Upper lobe of left lung (tissue), 6 donors: Measurements from ENCODE around the gene UNC13C. TPM values are rescaled to one million over a fixed set of nuclear protein-coding genes. Genes with fewer than 3 reads are reported as not detected.
A peak's percentile ranks its signal among the peaks of the same experiment; 100 is the strongest.

Source experiments
- ATAC-seq, 2 donors: fragments of 200-7000 bp; cut with Tn5 transposase; one replicate each; pipeline ENCODE4 v1.9.1; 2022; ENCODE audit warnings: mild to moderate bottlenecking in 2 of 2, moderate library complexity in 2 of 2; ENCODE audit not compliant: low FRiP score in 2 of 2
- DNase-seq, 2 donors: peaks; one replicate each; pipeline ENCODE4 v3.0.0-alpha.2; 2019 to 2020
- H3K27ac ChIP-seq, 4 donors: fragments of 200-600 bp; sonication (generic); one replicate each; pipeline ENCODE4 v1.5.1; 2016 to 2019
- H3K27me3 ChIP-seq, 4 donors: fragments of 200-600 bp; sonication (generic); one replicate each; pipeline ENCODE4 v1.5.1; 2017 to 2019
- H3K36me3 ChIP-seq, 4 donors: fragments of 200-600 bp; sonication (generic); one replicate each; pipeline ENCODE4 v1.5.1; 2016 to 2019
- H3K4me1 ChIP-seq, 4 donors: fragments of 200-600 bp; sonication (generic); one replicate each; pipeline ENCODE4 v1.5.1; 2018 to 2019
- H3K4me3 ChIP-seq, 4 donors: fragments of 200-600 bp; sonication (generic); one replicate each; pipeline ENCODE4 v1.5.1; 2017 to 2019; ENCODE audit warnings: mild to moderate bottlenecking in 2 of 4, moderate library complexity in 1 of 4
- H3K9me3 ChIP-seq, 4 donors: fragments of 200-600 bp; sonication (generic); one replicate each; pipeline ENCODE4 v1.5.1; 2018 to 2019
- CTCF ChIP-seq, 6 experiments: fragments of 450-650 bp in 4 of 6; fragments of 200-600 bp in 2 of 6; sonication (generic) in 2 of 6; IDR thresholded peaks; one replicate each; pipeline ENCODE4 v1.5.1; 2016 to 2019; ENCODE audit warnings: antibody characterized with exemption in 6 of 6
- EP300 ChIP-seq, 4 donors: sonication (generic); formaldehyde crosslinking; IDR thresholded peaks; one replicate each; pipeline ENCODE4 v1.5.1; 2017; ENCODE audit warnings: antibody characterized with exemption in 4 of 4, control low read depth in 2 of 4
- POLR2A ChIP-seq, 4 donors: fragments of 450-650 bp; IDR thresholded peaks; one replicate each; pipeline ENCODE4 v1.5.1; 2016 to 2017; ENCODE audit warnings: antibody characterized with exemption in 4 of 4, mild to moderate bottlenecking in 2 of 4
- POLR2AphosphoS5 ChIP-seq, 2 donors: sonication (generic); formaldehyde crosslinking; IDR thresholded peaks; one replicate each; pipeline ENCODE4 v1.5.1; 2017; ENCODE audit warnings: antibody characterized with exemption in 2 of 2
- WGBS, 2 donors: methylation state at CpG; one replicate each; pipeline ENCODE4 v1.1.5; 2017 to 2018; 5-methylcytosine and 5-hydroxymethylcytosine counted together
- total RNA-seq, 6 donors: library from RNA; depleted of rRNA in 4 of 6; stranded (reverse); fragments of >200 nt in 4 of 6; gene quantifications; one replicate each; pipeline versions ENCODE4 v1.1.0 to v1.2.1, GENCODE V29; 2016 to 2021
- donor health status: DM: no; HTN: no; CAD: no; lungs with moderate emphysema.
- donor health status: DM: no; HTN: yes; CAD: no; lungs with severe emphysema.

Gene UNC13C
- total RNA-seq, 6 donors from 2014 or later, result 0.07 to 1.0 (median 0.34) TPM

GRCh38 chr15:54504695-54505094, 526.5 kb downstream of the UNC13C start:
- no peak for ATAC-seq
- Histone ChIP-seq H3K4me1 (no peaks in the 10 kb centered on the region), H3K27ac (no peak overlapping the region), H3K9me3 (no peaks in the 10 kb centered on the region), H3K4me3 (no peak overlapping the region), H3K36me3 (no peaks in the 10 kb centered on the region), H3K27me3 (no peaks in the 10 kb centered on the region)
- no peak for DNase-seq
- TF ChIP-seq EP300 (IDR thresholded peaks at IDR 0.05) (no peak), POLR2A (IDR thresholded peaks at IDR 0.05) (no peak), CTCF (IDR thresholded peaks at IDR 0.05) (no peak), POLR2AphosphoS5 (IDR thresholded peaks at IDR 0.05) (no peak)
- WGBS, 2 donors, result 85 to 93% methylated on average over 1 of the region's 1 CpG

- Histone ChIP-seq H3K27ac (no peak overlapping the region), H3K9me3 (no peaks in the 10 kb centered on the region), H3K36me3 (no peaks in the 10 kb centered on the region), H3K27me3 (no peaks in the 10 kb centered on the region), H3K4me1 (no peaks in the 10 kb centered on the region), H3K4me3 (no peak overlapping the region)
- TF ChIP-seq EP300 (IDR thresholded peaks at IDR 0.05) (peak in 2 of 4 donors; percentile 9 to 76), POLR2A (IDR thresholded peaks at IDR 0.05) (no peak)
- DNase-seq (peak in 1 of 2 donors; percentile 21), ATAC-seq (no peak)
These were observed 528.8 kb downstream of the UNC13C start for GRCh38 chr15:54506977-54507524.

- Histone ChIP-seq H3K4me3 (no peak overlapping the region), H3K27ac (no peak overlapping the region), H3K4me1 (no peaks in the 10 kb centered on the region), H3K36me3 (no peaks in the 10 kb centered on the region), H3K27me3 (no peaks in the 10 kb centered on the region), H3K9me3 (no peaks in the 10 kb centered on the region)
- 78% methylated on average over 2 of the region's 2 CpGs for WGBS, 2 donors
- no peak for DNase-seq
- no peak for TF ChIP-seq CTCF (IDR thresholded peaks at IDR 0.05)
- TF ChIP-seq POLR2A (IDR thresholded peaks at IDR 0.05), result no peak
- ATAC-seq, result no peak
These were observed 536.4 kb downstream of the UNC13C start for GRCh38 chr15:54514601-54515000.

GRCh38 chr15:54515664-54516582, 537.7 kb downstream of the UNC13C start:
- TF ChIP-seq POLR2A (IDR thresholded peaks at IDR 0.05) (no peak), CTCF (IDR thresholded peaks at IDR 0.05) (no peak), POLR2AphosphoS5 (IDR thresholded peaks at IDR 0.05) (no peak), EP300 (IDR thresholded peaks at IDR 0.05) (no peak)
- no peaks in the 10 kb centered on the region for H3K9me3 ChIP-seq
- H3K4me3 ChIP-seq, result no peak overlapping the region
- no peak for ATAC-seq
- no peaks in the 10 kb centered on the region for H3K27me3 ChIP-seq
- DNase-seq, result no peak
- H3K4me1 ChIP-seq, result peaks cover 0 to under 1% (median 0%) of the 10 kb centered on the region in 4 donors
- no peaks in the 10 kb centered on the region for H3K36me3 ChIP-seq
- WGBS, 2 donors, result 74 to 80% methylated on average over 9 of the region's 9 CpGs
- H3K27ac ChIP-seq, result no peak overlapping the region

- H3K9me3 ChIP-seq, result no peaks in the 10 kb centered on the region
- H3K36me3 ChIP-seq, result no peaks in the 10 kb centered on the region
- TF ChIP-seq POLR2AphosphoS5 (IDR thresholded peaks at IDR 0.05) (no peak), EP300 (IDR thresholded peaks at IDR 0.05) (no peak), CTCF (IDR thresholded peaks at IDR 0.05) (no peak), POLR2A (IDR thresholded peaks at IDR 0.05) (no peak)
- H3K27ac ChIP-seq, result no peak overlapping the region
- H3K4me1 ChIP-seq, result peaks cover 0 to 3% (median 0%) of the 10 kb centered on the region in 4 donors
- H3K27me3 ChIP-seq, result no peaks in the 10 kb centered on the region
- no peak for ATAC-seq
- no peak overlapping the region for H3K4me3 ChIP-seq
- WGBS, 2 donors, result 69 to 71% methylated on average over 2 of the region's 2 CpGs
- no peak for DNase-seq
These were observed 539.1 kb downstream of the UNC13C start for GRCh38 chr15:54517366-54517765.
